Ishikawa (cell line): ENCODE results near the gene GAL3ST1.
A peak's percentile ranks its signal among the peaks of the same experiment; 100 is the strongest.

Source experiments
- CEBPB ChIP-seq: IDR thresholded peaks from 2 replicates; pipeline ENCODE4 v1.6.1; 2012
- CREB1 ChIP-seq: IDR thresholded peaks from 2 replicates; pipeline ENCODE4 v1.6.1; 2012; ENCODE audit warnings: low read depth
- EGR1 ChIP-seq: IDR thresholded peaks from 2 replicates; pipeline ENCODE4 v1.6.1; 2012
- EP300 ChIP-seq: IDR thresholded peaks from 2 replicates; pipeline ENCODE4 v1.6.1; 2012; ENCODE audit warnings: borderline replicate concordance
- FOXM1 ChIP-seq: IDR thresholded peaks from 2 replicates; pipeline ENCODE4 v1.6.1; 2012; ENCODE audit warnings: low read depth, borderline replicate concordance
- NFIC ChIP-seq: IDR thresholded peaks from 2 replicates; pipeline ENCODE4 v1.6.1; 2012
- RAD21 ChIP-seq: IDR thresholded peaks from 2 replicates; pipeline ENCODE4 v1.6.1; 2012; ENCODE audit warnings: low read depth
- REST ChIP-seq: IDR thresholded peaks from 2 replicates; pipeline ENCODE4 v1.6.1; 2012; ENCODE audit warnings: low read depth, mild to moderate bottlenecking
- TAF1 ChIP-seq: IDR thresholded peaks from 2 replicates; pipeline ENCODE4 v1.6.1; 2012; ENCODE audit warnings: low read depth, mild to moderate bottlenecking
- TCF12 ChIP-seq: IDR thresholded peaks from 2 replicates; pipeline ENCODE4 v1.6.1; 2012; ENCODE audit warnings: low read depth
- TEAD4 ChIP-seq: IDR thresholded peaks from 2 replicates; pipeline ENCODE4 v1.6.1; 2012
- YY1 ChIP-seq: IDR thresholded peaks from 2 replicates; pipeline ENCODE4 v1.6.1; 2012; ENCODE audit warnings: low read depth
- ZBTB7A ChIP-seq: IDR thresholded peaks from 2 replicates; pipeline ENCODE4 v1.6.1; 2012; ENCODE audit warnings: low read depth
- TF ChIP-seq, protein P1 (sequence below): IDR thresholded peaks from 2 replicates; pipeline ENCODE4 v1.6.1; 2012
- TF ChIP-seq, protein P2 (sequence below): IDR thresholded peaks from 2 replicates; pipeline ENCODE4 v1.6.1; 2012

Gene GAL3ST1

DNA sequence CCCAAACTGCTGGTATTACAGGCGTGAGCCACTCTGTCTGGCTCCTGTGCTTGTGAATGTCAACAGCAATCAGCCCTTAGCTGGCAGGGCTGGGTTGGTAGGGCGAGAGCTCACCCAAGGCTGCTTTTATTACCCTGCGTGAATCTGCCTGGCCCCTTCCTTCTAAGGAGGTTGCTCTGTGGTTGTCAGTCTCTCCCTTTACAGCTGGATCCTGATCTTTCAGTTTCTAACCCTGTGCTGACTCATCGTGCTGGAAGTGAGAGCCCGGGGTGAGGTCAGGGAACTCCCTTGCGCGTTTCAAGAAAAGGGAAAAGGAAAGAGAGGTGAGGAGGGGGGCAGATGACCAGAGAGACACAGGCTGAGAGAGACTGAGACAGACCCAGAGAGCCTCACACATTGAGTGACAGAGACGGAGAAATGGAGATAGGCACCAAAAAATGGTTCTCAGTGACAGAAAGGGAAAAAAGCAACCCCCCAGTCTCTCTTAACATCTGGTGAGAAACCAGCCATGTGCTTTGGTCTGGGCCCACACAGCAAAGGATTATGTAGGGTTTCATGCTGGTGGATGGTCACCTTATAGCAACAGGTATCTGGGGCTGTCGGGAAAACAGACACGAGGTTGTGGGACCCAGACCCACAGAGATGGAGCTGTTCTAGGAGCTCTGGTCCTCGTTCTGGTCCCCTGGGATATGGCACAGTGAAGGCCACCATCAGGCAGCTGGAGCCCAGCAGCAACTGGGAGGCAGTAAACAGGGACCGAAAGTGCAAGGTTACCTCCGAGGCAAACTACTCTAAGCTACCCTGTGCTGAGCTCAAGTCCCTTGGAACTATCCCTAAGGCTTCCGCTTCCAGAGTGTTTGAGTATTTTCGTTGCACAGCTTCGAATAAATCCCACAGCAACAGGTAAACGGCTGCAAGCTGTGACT, 35.1 kb upstream of the GAL3ST1 start:
- TF ChIP-seq, protein P1, sequence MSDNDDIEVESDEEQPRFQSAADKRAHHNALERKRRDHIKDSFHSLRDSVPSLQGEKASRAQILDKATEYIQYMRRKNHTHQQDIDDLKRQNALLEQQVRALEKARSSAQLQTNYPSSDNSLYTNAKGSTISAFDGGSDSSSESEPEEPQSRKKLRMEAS: no peak
- TF ChIP-seq EP300: no peak
- no peak for TF ChIP-seq NFIC
- no peak for TF ChIP-seq RAD21
- TF ChIP-seq YY1: no peak
- TF ChIP-seq ZBTB7A: no peak
- no peak for TF ChIP-seq FOXM1
- no peak for TF ChIP-seq REST
- TF ChIP-seq, protein P2, sequence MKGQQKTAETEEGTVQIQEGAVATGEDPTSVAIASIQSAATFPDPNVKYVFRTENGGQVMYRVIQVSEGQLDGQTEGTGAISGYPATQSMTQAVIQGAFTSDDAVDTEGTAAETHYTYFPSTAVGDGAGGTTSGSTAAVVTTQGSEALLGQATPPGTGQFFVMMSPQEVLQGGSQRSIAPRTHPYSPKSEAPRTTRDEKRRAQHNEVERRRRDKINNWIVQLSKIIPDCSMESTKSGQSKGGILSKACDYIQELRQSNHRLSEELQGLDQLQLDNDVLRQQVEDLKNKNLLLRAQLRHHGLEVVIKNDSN: no peak
- no peak for TF ChIP-seq TCF12
- TF ChIP-seq TAF1: no peak
- no peak for TF ChIP-seq EGR1
- no peak for TF ChIP-seq TEAD4
- TF ChIP-seq CEBPB: no peak

DNA sequence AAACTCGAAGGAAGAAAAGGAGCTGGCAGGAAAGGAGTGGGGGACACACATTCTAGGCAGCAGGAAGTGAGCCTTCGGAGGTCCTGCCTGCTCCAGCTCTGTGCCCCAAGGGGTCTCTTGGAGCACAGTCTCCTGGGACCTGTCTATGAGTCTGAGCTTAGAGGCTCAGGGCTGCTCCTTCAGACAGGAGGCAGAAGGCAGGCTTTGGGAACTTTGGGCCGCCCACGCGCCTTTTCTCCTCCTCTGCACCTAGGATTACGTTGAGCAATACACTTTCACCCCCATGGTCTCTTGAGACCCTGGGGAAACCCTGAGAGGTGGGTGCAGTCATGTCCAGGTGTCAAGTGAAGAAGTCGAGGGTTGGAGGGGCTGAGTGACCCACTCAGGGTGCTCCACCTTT, 33.5 kb upstream of the GAL3ST1 start:
- TF ChIP-seq CEBPB: no peak
- TF ChIP-seq RAD21: no peak
- TF ChIP-seq, protein P1: no peak
- no peak for TF ChIP-seq YY1
- TF ChIP-seq, protein P2: no peak
- TF ChIP-seq EP300: no peak
- TF ChIP-seq NFIC: no peak
- TF ChIP-seq TAF1: no peak

DNA sequence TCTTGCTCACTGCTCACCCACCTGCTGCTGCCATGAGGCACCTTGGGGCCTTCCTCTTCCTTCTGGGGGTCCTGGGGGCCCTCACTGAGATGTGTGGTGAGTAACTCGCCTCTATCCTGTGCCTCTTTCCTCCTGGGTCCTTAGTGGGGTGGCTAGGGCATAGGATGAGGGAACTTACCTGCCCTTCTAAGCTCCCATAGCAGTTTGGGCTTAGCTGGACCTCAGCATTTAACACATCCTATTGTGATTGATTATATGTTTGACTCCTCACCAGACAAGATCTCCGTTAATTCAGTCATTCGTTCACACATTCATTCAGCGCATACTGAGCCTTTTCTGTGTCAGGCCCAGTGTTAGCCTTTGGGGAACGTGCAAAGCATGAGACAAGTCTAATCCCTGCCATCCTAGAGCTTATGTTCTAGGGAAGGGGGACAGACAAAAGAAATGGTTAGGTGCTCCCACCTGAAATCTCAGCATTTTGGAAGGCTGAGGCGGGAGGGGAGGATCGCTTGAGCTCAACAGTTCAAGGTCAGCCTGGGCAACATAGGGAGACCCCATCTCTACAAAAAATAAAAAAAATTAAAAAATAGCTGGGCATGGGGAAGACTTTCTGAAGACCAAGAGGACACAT, 33.0 kb upstream of the GAL3ST1 start:
- TF ChIP-seq TEAD4 (no peak), ZBTB7A (no peak)

DNA sequence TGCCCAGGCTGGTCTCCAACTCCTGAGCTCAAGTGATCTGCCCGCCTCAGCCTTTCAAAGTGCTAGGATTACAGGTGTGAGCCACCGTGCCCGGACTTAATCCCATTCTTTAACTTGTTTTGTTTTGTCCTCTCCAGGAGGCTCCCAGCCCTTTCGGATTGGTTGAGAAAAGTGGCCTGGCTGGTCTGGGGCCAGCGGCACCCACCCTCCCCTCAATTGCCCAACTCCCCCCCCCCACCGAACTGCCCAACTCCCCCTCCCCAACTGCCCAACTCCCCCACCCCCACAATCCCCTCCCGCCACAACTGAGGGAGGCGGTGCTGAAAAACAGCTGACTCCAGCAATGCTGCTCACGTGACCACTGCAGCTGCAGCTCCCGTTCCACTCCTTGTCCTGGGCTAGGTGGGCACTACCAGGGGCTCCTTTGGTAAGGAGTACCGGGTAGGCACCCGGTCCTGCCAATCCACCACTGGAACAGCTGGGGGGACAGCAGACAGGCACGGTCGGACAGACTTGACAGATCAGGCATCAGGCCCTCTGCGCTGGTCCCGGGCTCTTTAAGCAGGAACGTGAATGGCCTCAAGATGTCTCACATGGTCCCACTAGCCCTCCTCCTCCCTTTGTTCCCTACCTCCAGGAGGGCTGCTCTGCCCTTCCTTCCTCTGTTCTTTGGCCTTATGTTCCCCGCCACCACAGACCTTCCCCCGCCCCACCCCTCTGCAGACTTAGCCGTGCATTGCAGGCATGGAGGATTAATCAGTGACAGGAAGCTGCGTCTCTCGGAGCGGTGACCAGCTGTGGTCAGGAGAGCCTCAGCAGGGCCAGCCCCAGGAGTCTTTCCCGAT, 32.2 kb upstream of the GAL3ST1 start, which contains the start of gene TCN2:
Gene TCN2 (plus strand): TSS at position 720 of the 845 bp plus-strand sequence. CDS start 158 bp downstream, outside the sequence.
- TF ChIP-seq, protein P2: peak; percentile 97
- TF ChIP-seq EGR1 (no peak), TAF1 (no peak), TCF12 (no peak), EP300 (no peak), YY1 (no peak), REST (no peak), NFIC (no peak), TEAD4 (peak; percentile 59), CREB1 (no peak), ZBTB7A (no peak), FOXM1 (no peak), RAD21 (no peak), CEBPB (no peak)
- TF ChIP-seq, protein P1: peak; percentile 72
